ENCODE results near the gene KIAA1549.

- TF ChIP-seq ZBTB33 (IDR thresholded peaks at IDR 0.05) (no peak), CTCF (IDR thresholded peaks at IDR 0.05; ENCODE audit: low read depth, low read length, missing input control) (no peak), MAX (IDR thresholded peaks at IDR 0.05) (no peak), RAD21 (IDR thresholded peaks at IDR 0.05) (no peak), FOXA1 (IDR thresholded peaks at IDR 0.05) (no peak), REST (IDR thresholded peaks at IDR 0.05) (no peak), YY1 (IDR thresholded peaks at IDR 0.05) (no peak), SP1 (IDR thresholded peaks at IDR 0.05) (no peak)
Observed at GRCh38 chr7:138935465-138936011, 45.7 kb downstream of the KIAA1549 start.
